ENCODE data around the gene CAT. TPM values are rescaled to one million over a fixed set of nuclear protein-coding genes. Genes with fewer than 3 reads are reported as not detected.

The CAT gene
- total and polyA plus RNA-seq, 4 donors: 91.8 to 319 (median 106) TPM

DNA sequence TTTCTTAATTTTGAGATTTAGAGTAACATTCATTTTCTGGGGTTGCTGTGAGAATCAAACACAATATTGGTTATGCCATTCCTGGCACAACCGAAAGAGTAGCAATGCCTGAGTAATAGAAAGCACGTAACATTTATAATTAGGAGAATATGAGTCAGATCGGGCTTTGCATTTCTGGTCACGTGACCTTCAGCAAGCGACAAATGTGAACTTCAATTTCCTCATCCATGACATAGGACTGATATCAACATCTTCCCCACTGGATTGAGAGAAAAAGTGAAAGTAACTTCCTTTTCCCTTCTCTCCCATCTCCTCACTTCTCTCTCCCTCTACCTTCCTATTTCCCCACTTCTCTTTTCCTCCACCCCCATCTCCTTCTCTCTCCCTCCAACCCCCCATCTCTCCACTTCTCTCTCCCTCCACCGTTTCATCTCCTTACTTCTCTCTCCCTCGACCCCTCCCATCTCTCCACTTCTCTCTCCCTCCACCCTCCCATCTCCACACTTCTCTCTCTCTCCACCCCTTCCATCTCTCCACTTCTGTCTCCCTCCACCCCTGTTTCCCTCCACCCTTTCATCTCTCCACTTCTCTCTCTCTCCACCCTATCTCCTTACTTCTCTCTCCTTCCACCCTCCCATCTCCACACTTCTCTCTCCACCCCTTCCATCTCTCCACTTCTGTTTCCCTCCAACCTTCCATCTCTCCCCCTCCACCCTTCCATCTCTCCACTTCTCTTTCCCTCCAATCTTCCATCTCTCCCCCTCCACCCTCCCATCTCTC is 33.5 kb upstream of the CAT start:
- Histone ChIP-seq H3K27ac (ENCODE audit: low read depth in 1 of 2, low read length in 1 of 2) (no peak overlapping the region), H3K27me3 (ENCODE audit: control insufficient read depth in 3 of 3, insufficient read depth in 3 of 3, low read length in 2 of 3) (no peaks in the 10 kb centered on the region), H3K4me1 (ENCODE audit: control insufficient read depth in 5 of 5, insufficient read depth in 5 of 5, low read length in 5 of 5) (no peaks in the 10 kb centered on the region), H3K9me3 (ENCODE audit: control insufficient read depth in 4 of 4, insufficient read depth in 3 of 4, low read length in 3 of 4) (no peaks in the 10 kb centered on the region), H3K9ac (ENCODE audit: insufficient read depth in 1 of 2, low read length in 2 of 2) (no peak overlapping the region), H3K36me3 (ENCODE audit: control insufficient read depth in 4 of 4, insufficient read depth in 4 of 4, low read length in 4 of 4) (no peaks in the 10 kb centered on the region), H3K4me3 (no peak overlapping the region)
- TF ChIP-seq, protein P1, sequence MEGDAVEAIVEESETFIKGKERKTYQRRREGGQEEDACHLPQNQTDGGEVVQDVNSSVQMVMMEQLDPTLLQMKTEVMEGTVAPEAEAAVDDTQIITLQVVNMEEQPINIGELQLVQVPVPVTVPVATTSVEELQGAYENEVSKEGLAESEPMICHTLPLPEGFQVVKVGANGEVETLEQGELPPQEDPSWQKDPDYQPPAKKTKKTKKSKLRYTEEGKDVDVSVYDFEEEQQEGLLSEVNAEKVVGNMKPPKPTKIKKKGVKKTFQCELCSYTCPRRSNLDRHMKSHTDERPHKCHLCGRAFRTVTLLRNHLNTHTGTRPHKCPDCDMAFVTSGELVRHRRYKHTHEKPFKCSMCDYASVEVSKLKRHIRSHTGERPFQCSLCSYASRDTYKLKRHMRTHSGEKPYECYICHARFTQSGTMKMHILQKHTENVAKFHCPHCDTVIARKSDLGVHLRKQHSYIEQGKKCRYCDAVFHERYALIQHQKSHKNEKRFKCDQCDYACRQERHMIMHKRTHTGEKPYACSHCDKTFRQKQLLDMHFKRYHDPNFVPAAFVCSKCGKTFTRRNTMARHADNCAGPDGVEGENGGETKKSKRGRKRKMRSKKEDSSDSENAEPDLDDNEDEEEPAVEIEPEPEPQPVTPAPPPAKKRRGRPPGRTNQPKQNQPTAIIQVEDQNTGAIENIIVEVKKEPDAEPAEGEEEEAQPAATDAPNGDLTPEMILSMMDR (IDR thresholded peaks at IDR 0.05; ENCODE audit: control extremely low read depth, extremely low read depth): no peak
- no peak for ATAC-seq (ENCODE audit: insufficient read depth, low FRiP score)
- DNase-seq: no peak
- WGBS, 2 donors: 42 to 52% methylated on average over 6 to 7 of the region's 7 CpGs

DNA sequence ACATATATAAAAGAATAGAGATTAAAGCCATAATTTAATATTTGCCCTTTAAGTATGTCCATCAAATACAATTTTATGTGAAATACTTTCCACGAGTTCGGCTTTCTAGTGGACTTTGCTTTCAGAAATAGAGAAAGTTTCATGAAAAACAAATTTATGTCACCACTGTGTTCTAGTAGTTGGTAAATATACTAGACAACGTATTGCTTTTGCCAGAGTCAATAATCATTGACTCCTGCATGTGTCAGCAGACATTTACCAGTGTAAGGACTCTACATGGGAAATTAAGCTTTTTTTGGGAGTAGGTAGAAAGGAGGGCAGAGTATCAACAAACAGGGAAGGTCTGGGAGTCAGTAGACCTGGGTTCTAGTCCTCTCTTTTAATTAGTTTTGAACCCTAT is 32.3 kb upstream of the CAT start:
- DNase-seq: no peak
- Histone ChIP-seq H3K4me3 (no peak overlapping the region), H3K9me3 (ENCODE audit: control insufficient read depth in 4 of 4, insufficient read depth in 3 of 4, low read length in 3 of 4) (no peaks in the 10 kb centered on the region), H3K27me3 (ENCODE audit: control insufficient read depth in 3 of 3, insufficient read depth in 3 of 3, low read length in 2 of 3) (no peaks in the 10 kb centered on the region), H3K27ac (ENCODE audit: low read depth in 1 of 2, low read length in 1 of 2) (no peak overlapping the region), H3K36me3 (ENCODE audit: control insufficient read depth in 4 of 4, insufficient read depth in 4 of 4, low read length in 4 of 4) (no peaks in the 10 kb centered on the region), H3K4me1 (ENCODE audit: control insufficient read depth in 5 of 5, insufficient read depth in 5 of 5, low read length in 5 of 5) (no peaks in the 10 kb centered on the region), H3K9ac (ENCODE audit: insufficient read depth in 1 of 2, low read length in 2 of 2) (no peak overlapping the region)
- TF ChIP-seq, protein P1 (IDR thresholded peaks at IDR 0.05; ENCODE audit: control extremely low read depth, extremely low read depth): no peak
- WGBS, 2 donors: 78 to 89% methylated on average over 3 of the region's 3 CpGs
- ATAC-seq (ENCODE audit: insufficient read depth, low FRiP score): no peak

DNA sequence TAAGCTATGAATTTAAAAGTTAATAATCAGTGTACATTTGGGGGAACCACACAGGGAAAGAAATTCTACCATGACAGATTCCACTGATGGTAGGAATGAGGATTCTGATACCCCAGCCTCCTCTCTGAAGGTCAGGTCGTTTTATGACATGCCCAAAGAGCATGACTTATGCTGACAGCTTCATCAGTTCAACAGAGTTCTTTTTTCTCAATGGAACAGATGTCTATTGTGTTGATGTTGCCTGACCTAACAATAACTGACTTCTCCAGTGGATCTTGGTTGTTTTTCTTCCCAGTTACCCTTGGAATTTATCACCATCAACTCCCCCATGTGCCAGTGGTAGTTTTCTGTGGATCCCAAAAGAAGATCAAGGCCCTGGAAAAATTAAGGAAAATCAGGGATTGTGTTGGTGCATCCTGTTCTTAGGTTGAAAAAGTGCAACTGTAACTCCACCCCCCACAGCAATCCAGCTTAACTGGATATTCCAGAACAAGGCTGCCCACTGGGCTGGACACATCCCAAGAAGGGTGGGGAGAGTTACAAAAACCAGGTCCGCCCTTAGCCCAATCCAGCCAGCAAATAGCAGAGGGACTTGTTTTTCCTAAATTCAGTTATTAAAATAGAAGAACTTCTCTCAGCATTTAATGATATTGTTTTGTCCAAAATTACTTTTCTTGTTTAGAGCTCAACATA is 31.5 kb upstream of the CAT start:
- ATAC-seq (ENCODE audit: insufficient read depth, low FRiP score) (no peak), DNase-seq (no peak)
- H3K9me3 ChIP-seq (ENCODE audit: control insufficient read depth in 4 of 4, insufficient read depth in 3 of 4, low read length in 3 of 4): no peaks in the 10 kb centered on the region
- 70% methylated on average over 2 of the region's 2 CpGs for WGBS, 2 donors
- H3K27me3 ChIP-seq (ENCODE audit: control insufficient read depth in 3 of 3, insufficient read depth in 3 of 3, low read length in 2 of 3): no peaks in the 10 kb centered on the region
- TF ChIP-seq, protein P1 (IDR thresholded peaks at IDR 0.05; ENCODE audit: control extremely low read depth, extremely low read depth): no peak
- H3K9ac ChIP-seq (ENCODE audit: insufficient read depth in 1 of 2, low read length in 2 of 2): no peak overlapping the region
- H3K4me3 ChIP-seq: no peak overlapping the region
- H3K4me1 ChIP-seq (ENCODE audit: control insufficient read depth in 5 of 5, insufficient read depth in 5 of 5, low read length in 5 of 5): no peaks in the 10 kb centered on the region
- H3K36me3 ChIP-seq (ENCODE audit: control insufficient read depth in 4 of 4, insufficient read depth in 4 of 4, low read length in 4 of 4): no peaks in the 10 kb centered on the region
- no peak overlapping the region for H3K27ac ChIP-seq (ENCODE audit: low read depth in 1 of 2, low read length in 1 of 2)

Measured in lung (tissue), 12 donors.